Skeletal muscle tissue (tissue), 4 donors: ENCODE results near the gene CDC14B. TPM values are rescaled to one million over a fixed set of nuclear protein-coding genes. Genes with fewer than 3 reads are reported as not detected.
"Not testable (repeated sequence)": the region's sequence is repeated elsewhere in the genome, so short reads cannot be mapped to it uniquely, and the experiment has no call there.

ENCODE experiments used
- H3K27ac ChIP-seq: one replicate; pipeline ENCODE4 v1.7.0; 2013; ENCODE audit warnings: mild to moderate bottlenecking, low read depth, low read length, inconsistent platforms
- H3K27me3 ChIP-seq, 3 donors: one replicate each; pipeline ENCODE4 v1.7.0; 2013; ENCODE audit warnings: low read length in 3 of 3; ENCODE audit not compliant: control insufficient read depth in 3 of 3, insufficient read depth in 3 of 3
- H3K36me3 ChIP-seq, 3 donors: one replicate each; pipeline ENCODE4 v1.7.0; 2013; ENCODE audit warnings: low read length in 3 of 3; ENCODE audit not compliant: control insufficient read depth in 3 of 3, insufficient read depth in 3 of 3
- H3K4me1 ChIP-seq, 3 donors: one replicate each; pipeline ENCODE4 v1.7.0; 2013; ENCODE audit warnings: low read length in 3 of 3, mild to moderate bottlenecking in 3 of 3; ENCODE audit not compliant: control insufficient read depth in 3 of 3, insufficient read depth in 3 of 3
- H3K4me3 ChIP-seq, 3 donors: one replicate each; pipeline ENCODE4 v1.7.0; 2013; ENCODE audit warnings: low read length in 3 of 3
- H3K9ac ChIP-seq, 3 donors: one replicate each; pipeline ENCODE4 v1.7.0; 2013; ENCODE audit warnings: low read length in 3 of 3, mild to moderate bottlenecking in 3 of 3, moderate library complexity in 2 of 3, low read depth in 1 of 3
- H3K9me3 ChIP-seq, 3 donors: one replicate each; pipeline ENCODE4 v1.7.0; 2013; ENCODE audit warnings: low read length in 3 of 3; ENCODE audit not compliant: control insufficient read depth in 3 of 3
- total RNA-seq: library from RNA; depleted of rRNA; stranded (reverse); fragments of >200 nt; gene quantifications from one replicate; pipeline ENCODE4 v1.2.3, GENCODE V29; 2014
- donor health status: Osteomylitis.

Gene CDC14B
- total RNA-seq, 1 donor from 2014 or later: 45.9 TPM

DNA sequence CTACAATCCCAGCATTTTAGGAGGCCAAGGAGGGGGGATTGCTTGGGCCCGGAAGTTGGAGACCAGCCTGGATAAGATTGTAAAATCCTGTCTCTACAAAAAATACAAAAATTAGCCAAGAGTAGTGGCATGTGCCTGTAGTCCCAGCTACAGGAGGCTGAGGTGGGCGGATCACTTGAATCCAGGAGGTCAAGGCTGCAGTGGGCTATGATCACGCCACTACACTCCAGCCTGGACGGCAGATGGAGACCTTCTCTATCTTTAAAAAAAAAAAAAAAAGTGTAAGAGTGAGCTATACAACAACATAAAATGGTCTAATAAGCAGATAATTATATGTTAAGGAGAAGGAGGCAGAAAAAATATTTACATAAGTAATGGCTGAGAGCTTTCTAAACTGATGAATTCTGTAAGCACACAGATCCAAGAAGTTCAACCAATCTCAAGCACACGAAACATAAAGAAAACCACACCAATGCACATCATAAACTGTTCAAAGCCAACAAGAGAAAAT, 23.0 kb downstream of the CDC14B start:
- Histone ChIP-seq H3K4me3 (no peak overlapping the region), H3K27me3 (no peaks in the 10 kb centered on the region), H3K27ac (no peak overlapping the region), H3K36me3 (no peaks in the 10 kb centered on the region), H3K4me1 (no peaks in the 10 kb centered on the region), H3K9ac (no peak overlapping the region), H3K9me3 (no peaks in the 10 kb centered on the region)

DNA sequence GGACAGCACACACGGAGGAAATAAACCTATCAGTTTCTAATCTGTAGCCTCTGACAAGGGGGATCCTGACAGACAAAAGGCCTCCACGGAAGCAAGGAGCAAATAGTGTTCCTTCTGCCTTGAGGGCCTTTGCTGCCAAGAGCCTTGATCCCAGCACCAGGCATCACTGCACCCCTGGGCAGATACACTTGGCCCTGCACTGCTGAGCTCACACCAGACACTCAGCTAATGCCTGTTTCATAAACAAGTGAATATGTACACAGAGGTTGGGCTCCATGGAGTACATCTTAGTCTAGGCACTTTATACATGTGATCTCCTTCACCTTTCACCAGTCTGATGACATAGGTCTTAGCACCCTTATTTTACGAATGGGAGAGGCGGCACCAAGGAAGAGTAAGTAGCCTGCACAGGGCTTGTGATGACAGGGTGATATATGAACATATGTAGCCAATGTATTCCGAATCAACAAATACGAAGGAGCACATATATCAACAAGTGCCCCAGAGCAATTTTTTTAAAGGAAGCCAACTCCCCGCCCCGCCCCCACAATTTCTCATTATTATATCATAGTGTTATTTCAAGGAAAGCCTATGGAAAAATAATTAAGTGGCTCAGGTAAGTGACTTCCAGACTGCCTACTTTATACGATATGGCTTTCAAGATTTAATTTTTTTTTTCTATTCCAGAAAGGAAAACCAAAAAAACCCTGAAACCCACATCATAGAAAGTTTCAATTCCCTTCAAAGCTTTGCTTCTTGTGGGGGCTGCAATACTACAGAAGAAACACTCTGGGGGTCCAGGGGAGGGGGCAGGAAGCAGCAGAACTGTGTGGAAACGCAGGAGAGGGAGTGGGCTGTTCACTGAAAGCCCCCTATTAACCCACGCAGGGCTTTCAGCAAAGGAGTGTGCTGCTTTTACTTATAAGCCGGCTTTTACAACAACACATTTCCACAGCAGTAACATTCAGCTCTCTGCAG, 32.0 kb downstream of the CDC14B start:
- Histone ChIP-seq H3K9ac (no peak overlapping the region), H3K9me3 (no peaks in the 10 kb centered on the region), H3K4me3 (no peak overlapping the region), H3K27me3 (no peaks in the 10 kb centered on the region), H3K27ac (no peak overlapping the region), H3K36me3 (no peaks in the 10 kb centered on the region), H3K4me1 (no peaks in the 10 kb centered on the region)

GRCh38 chr9:96585426-96585825, 34.2 kb downstream of the CDC14B start:
- no peak overlapping the region for H3K27ac ChIP-seq
- no peaks in the 10 kb centered on the region for H3K36me3 ChIP-seq
- H3K4me3 ChIP-seq: no peak overlapping the region
- no peak overlapping the region for H3K9ac ChIP-seq
- H3K9me3 ChIP-seq: no peaks in the 10 kb centered on the region
- H3K4me1 ChIP-seq: no peaks in the 10 kb centered on the region
- no peaks in the 10 kb centered on the region for H3K27me3 ChIP-seq

DNA sequence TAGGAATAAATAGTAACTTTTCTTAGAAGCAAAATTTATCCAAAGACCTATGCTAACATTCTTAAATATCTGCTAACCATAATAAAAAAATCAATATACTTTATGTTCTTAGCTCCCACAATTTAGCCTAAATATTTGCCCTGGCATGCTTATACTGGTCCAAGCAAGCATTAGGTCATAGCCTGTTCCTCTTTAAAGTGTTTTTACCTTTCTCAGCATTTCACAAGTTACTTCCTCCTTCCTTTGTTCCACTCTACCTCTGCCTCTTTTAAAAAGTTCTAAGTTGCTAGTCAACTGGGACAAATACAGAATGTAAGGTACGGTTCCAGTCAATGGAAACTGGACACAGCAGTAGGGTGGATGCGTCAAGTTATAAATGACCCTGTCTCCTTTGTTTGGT, 37.4 kb downstream of the CDC14B start:
- not testable (repeated sequence) for H3K4me3 ChIP-seq, H3K4me1 ChIP-seq, H3K27ac ChIP-seq, H3K9me3 ChIP-seq, H3K36me3 ChIP-seq, H3K9ac ChIP-seq, H3K27me3 ChIP-seq

DNA sequence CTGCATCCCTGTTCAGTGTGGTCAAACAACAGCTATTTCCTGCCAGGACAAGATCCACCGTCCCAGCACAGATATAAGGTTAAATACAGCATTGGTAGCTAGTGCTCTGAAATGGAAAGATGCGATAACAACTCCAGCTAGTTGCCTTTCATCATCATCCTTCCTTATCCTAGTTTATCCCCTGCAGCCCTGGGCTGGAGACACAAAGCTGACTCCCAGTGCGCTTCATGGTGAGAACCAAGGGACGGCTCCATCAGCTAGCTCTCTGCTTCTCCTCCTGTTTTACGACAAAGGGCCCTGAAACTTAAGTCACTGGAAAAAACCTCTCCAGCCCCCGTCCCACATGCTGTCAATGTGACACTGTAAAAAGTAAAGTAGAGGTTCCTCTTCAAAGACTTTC, 37.9 kb downstream of the CDC14B start:
- no peak overlapping the region for H3K27ac ChIP-seq
- H3K27me3 ChIP-seq: no peaks in the 10 kb centered on the region
- no peak overlapping the region for H3K4me3 ChIP-seq
- no peak overlapping the region for H3K9ac ChIP-seq
- no peaks in the 10 kb centered on the region for H3K4me1 ChIP-seq
- H3K36me3 ChIP-seq: no peaks in the 10 kb centered on the region
- no peaks in the 10 kb centered on the region for H3K9me3 ChIP-seq

- Histone ChIP-seq H3K27me3 (no peaks in the 10 kb centered on the region), H3K4me3 (no peak overlapping the region), H3K27ac (no peak overlapping the region), H3K4me1 (no peaks in the 10 kb centered on the region), H3K9me3 (no peaks in the 10 kb centered on the region), H3K9ac (no peak overlapping the region), H3K36me3 (no peaks in the 10 kb centered on the region)
These were observed 38.3 kb downstream of the CDC14B start for GRCh38 chr9:96581301-96581700.

DNA sequence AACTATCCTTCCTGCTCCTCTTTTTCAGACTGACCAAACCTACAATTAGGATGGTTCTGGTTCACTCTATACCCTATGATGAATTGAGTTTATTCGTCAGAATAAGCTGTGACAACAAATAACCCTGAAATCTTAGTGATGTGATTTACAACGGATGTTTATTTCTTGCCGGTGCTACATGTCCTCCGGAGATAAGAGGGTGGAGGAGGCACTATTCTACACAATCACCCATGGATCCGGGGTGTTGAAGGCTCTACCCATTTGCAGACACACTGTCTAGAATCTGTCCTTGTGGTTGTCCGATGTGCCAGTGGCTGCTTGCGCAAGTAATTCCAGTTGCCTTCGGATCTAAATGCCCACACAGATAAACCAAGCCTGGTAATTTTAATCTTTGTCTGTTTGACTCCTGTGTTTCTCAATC, 44.7 kb downstream of the CDC14B start:
- Histone ChIP-seq H3K4me3 (no peak overlapping the region), H3K27me3 (peaks cover 0 to 4% (median 0%) of the 10 kb centered on the region in 3 donors), H3K27ac (no peak overlapping the region), H3K9ac (no peak overlapping the region), H3K4me1 (no peaks in the 10 kb centered on the region), H3K36me3 (no peaks in the 10 kb centered on the region), H3K9me3 (no peaks in the 10 kb centered on the region)

- no peaks in the 10 kb centered on the region for H3K36me3 ChIP-seq
- no peak overlapping the region for H3K9ac ChIP-seq
- peaks cover 0 to 4% (median 0%) of the 10 kb centered on the region in 3 donors for H3K27me3 ChIP-seq
- H3K27ac ChIP-seq: no peak overlapping the region
- no peaks in the 10 kb centered on the region for H3K4me1 ChIP-seq
- no peaks in the 10 kb centered on the region for H3K9me3 ChIP-seq
- no peak overlapping the region for H3K4me3 ChIP-seq
These were observed 45.2 kb downstream of the CDC14B start for GRCh38 chr9:96574455-96574854.

DNA sequence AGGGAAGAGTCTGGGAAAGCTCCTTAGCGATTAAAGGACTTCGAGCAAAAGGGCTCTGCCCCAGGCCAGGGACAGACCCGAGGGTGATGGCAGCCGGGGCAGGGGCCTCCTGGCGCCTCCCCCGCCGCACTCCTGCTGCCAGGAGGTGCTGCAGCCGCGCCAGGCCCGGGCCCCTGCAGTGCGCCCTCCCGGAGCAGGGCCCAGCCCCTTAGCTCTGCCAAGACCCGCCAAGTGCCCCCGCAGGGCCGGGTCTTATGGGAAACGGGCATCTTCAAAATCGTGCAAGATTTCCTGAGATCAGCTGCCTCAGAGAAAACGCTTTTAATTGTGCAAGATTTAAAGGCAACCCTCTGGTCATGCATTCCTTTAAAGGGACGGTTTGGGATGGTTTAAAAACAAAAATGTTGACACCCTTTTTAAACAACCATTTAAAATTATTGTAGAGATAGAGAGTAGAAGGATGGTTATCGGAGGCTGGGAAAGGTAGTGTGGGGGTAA, 52.4 kb downstream of the CDC14B start:
- peaks cover 0 to 4% (median 0%) of the 10 kb centered on the region in 3 donors for H3K27me3 ChIP-seq
- no peaks in the 10 kb centered on the region for H3K9me3 ChIP-seq
- H3K36me3 ChIP-seq: no peaks in the 10 kb centered on the region
- H3K4me1 ChIP-seq: peaks cover 0 to 3% (median 0%) of the 10 kb centered on the region in 3 donors
- H3K9ac ChIP-seq: peak overlapping the region; percentile 82 to 87 (median 85)
- peak overlapping the region; percentile 68 to 78 (median 77) for H3K4me3 ChIP-seq
- peak overlapping the region; percentile 70 for H3K27ac ChIP-seq
